Mononuclear cell (primary cell): ENCODE data around the gene DMPK. TPM values are rescaled to one million over a fixed set of nuclear protein-coding genes. Genes with fewer than 3 reads are reported as not detected.

Experiments used
- H3K27me3 ChIP-seq: 2 replicates; pipeline ENCODE4 v1.6.0; 2011; ENCODE audit warnings: low read length, control low read depth; ENCODE audit not compliant: insufficient read depth
- H3K4me1 ChIP-seq: 2 replicates; pipeline ENCODE4 v1.5.1; 2011; ENCODE audit warnings: mild to moderate bottlenecking, low read length, control low read depth; ENCODE audit not compliant: insufficient read depth
- H3K4me3 ChIP-seq: 2 replicates; pipeline ENCODE4 v1.5.1; 2011; ENCODE audit warnings: mild to moderate bottlenecking, low read length, moderate library complexity
- H3K9me3 ChIP-seq: 2 replicates; pipeline ENCODE4 v1.5.1; 2011; ENCODE audit warnings: low read depth, mild to moderate bottlenecking, control low read depth, low read length
- total RNA-seq: library from RNA; depleted of rRNA; stranded (reverse); fragments of >200 nt; gene quantifications from one replicate; pipeline ENCODE4 v1.2.3, GENCODE V29; 2012

Gene DMPK
- total RNA-seq, 1 donor = 5.8 TPM

- Histone ChIP-seq H3K4me3 (no peak overlapping the region), H3K27me3 (no peaks in the 10 kb centered on the region), H3K4me1 (peaks cover 9% of the 10 kb centered on the region), H3K9me3 (no peaks in the 10 kb centered on the region)
Observed at GRCh38 chr19:45820413-45821102, 38.3 kb upstream of the DMPK start.

GRCh38 chr19:45819769-45820168 lies 37.5 kb upstream of the DMPK start:
- peaks cover 3% of the 10 kb centered on the region for H3K27me3 ChIP-seq
- H3K4me3 ChIP-seq = no peak overlapping the region
- H3K4me1 ChIP-seq = peaks cover 9% of the 10 kb centered on the region
- H3K9me3 ChIP-seq = no peaks in the 10 kb centered on the region

GRCh38 chr19:45817725-45818301 lies 35.5 kb upstream of the DMPK start:
- Histone ChIP-seq H3K9me3 (no peaks in the 10 kb centered on the region), H3K4me3 (no peak overlapping the region), H3K27me3 (peaks cover 7% of the 10 kb centered on the region), H3K4me1 (peaks cover 9% of the 10 kb centered on the region)

GRCh38 chr19:45817010-45817724 lies 34.9 kb upstream of the DMPK start:
- H3K4me1 ChIP-seq = peaks cover 9% of the 10 kb centered on the region
- H3K9me3 ChIP-seq = no peaks in the 10 kb centered on the region
- H3K4me3 ChIP-seq = no peak overlapping the region
- H3K27me3 ChIP-seq = peaks cover 7% of the 10 kb centered on the region

DNA sequence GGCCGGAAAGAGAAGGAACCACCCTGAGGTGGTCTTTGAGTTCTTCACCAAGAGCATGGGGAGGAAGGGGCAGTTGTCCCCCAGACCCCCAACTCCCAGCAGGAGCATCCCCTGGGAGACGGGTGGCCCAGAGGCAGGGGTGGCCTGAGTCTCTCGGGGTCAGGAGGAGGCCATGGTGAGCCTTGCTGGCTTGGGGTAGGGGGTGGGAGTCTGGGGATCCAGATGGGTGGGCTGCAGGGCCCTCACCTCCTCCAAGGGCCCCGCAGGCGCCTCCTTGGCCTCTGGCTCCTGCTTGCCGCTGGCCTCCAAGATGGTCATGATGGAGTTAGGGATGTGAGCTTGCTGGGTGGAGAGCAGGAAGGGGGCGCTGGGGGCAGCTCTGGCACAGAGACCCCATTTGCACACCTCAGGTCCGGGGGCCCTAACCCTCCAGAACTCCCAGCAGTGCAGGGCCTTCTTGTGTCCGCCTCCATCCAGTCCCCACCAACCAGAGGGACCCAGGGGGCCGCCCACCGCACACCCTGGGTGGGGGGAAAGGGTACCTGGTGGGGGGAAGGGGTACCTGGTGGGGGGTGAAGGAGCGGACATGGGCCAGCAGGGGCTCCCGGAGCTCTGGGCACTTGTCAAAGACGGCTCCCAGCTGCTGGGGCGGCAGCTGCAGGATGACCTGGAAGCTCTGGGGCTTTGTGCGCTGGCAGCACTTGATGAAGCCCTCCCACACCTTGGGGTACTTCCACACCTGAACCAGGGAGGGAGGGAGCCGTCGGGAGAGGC lies 34.1 kb upstream of the DMPK start:
- H3K27me3 ChIP-seq = peaks cover 7% of the 10 kb centered on the region
- H3K9me3 ChIP-seq = no peaks in the 10 kb centered on the region
- H3K4me3 ChIP-seq = no peak overlapping the region
- peaks cover 9% of the 10 kb centered on the region for H3K4me1 ChIP-seq

- Histone ChIP-seq H3K9me3 (no peaks in the 10 kb centered on the region), H3K27me3 (peaks cover 7% of the 10 kb centered on the region), H3K4me1 (peaks cover 9% of the 10 kb centered on the region), H3K4me3 (no peak overlapping the region)
Observed at GRCh38 chr19:45815481-45816216, 33.4 kb upstream of the DMPK start.

DNA sequence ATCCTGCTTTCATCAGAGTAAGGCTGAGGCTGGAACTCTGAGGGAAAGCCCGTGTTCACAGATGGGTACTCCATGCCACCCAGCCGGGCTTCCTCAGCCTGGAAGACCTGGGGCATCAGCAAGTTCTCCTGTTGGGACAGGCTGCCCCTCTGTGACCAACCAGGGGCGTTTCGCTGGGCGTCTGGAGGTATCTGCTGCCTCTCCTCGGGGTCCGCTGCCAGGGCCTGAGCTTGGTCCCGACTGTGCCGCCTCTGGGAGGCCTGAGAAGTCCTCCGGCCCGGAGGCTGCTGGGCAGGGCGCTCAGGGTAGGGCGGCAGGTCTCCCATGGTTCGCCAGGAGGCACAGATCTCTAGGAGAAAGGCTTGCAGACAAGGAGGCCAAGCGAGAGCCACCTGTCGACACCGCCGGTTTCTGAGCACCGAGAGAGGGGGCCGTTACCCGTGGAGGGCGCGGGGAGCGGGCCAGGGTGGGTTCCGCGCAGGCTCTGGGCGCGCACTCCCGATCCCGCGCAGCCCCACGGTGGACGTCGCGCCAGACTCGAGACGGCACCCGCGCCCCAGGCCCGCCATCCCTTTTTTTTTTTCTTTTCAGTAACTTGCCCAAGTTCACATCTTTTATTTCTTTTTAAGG lies 32.7 kb upstream of the DMPK start, which contains the start of gene RSPH6A:
TSS of gene RSPH6A (minus strand) at position 458 of the 630 bp plus-strand sequence. CDS start at position 326, 132 bp downstream.
- Histone ChIP-seq H3K27me3 (peaks cover 7% of the 10 kb centered on the region), H3K4me1 (peaks cover 9% of the 10 kb centered on the region), H3K9me3 (no peaks in the 10 kb centered on the region), H3K4me3 (no peak within 1 kb of the TSS)

- no peaks in the 10 kb centered on the region for H3K9me3 ChIP-seq
- peaks cover 16% of the 10 kb centered on the region for H3K4me1 ChIP-seq
- H3K4me3 ChIP-seq = no peak overlapping the region
- peaks cover 7% of the 10 kb centered on the region for H3K27me3 ChIP-seq
Observed at GRCh38 chr19:45814166-45814780, 32.0 kb upstream of the DMPK start.

- Histone ChIP-seq H3K4me3 (no peak overlapping the region), H3K27me3 (peaks cover 7% of the 10 kb centered on the region), H3K9me3 (no peaks in the 10 kb centered on the region), H3K4me1 (peaks cover 12% of the 10 kb centered on the region)
Observed at GRCh38 chr19:45812297-45812696, 30.0 kb upstream of the DMPK start.

DNA sequence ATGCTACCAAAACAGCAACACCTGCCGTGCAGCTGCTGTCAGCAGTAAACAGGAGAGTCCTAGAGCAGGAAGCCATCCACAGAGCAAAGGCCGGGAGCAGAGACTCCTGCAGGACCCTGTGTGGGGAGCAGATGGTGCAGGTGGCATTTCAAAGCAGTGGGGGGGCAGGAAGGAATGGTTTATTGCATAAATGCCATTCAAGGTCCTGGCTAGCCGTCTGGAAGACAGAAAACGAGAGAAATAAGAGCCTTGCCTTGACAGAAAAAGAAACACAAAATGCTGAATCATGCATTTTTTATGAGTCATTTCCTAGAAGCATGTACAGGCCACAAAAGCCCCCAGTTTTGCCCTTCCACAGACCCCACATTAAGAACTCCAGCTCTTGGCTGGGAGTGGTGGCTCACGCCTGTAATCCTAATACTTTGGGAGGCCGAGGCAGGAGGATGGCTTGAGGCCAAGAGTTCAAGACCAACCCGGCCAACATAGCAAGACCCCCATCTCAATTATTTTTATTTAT lies 27.4 kb upstream of the DMPK start:
- no peaks in the 10 kb centered on the region for H3K9me3 ChIP-seq
- peaks cover 7% of the 10 kb centered on the region for H3K4me1 ChIP-seq
- no peak overlapping the region for H3K4me3 ChIP-seq
- peaks cover 4% of the 10 kb centered on the region for H3K27me3 ChIP-seq

- Histone ChIP-seq H3K9me3 (no peaks in the 10 kb centered on the region), H3K27me3 (peaks cover 12% of the 10 kb centered on the region), H3K4me1 (peaks cover 7% of the 10 kb centered on the region), H3K4me3 (no peak overlapping the region)
Observed at GRCh38 chr19:45805719-45806118, 23.4 kb upstream of the DMPK start.

- H3K27me3 ChIP-seq = peaks cover 17% of the 10 kb centered on the region
- peaks cover 6% of the 10 kb centered on the region for H3K4me1 ChIP-seq
- H3K9me3 ChIP-seq = no peaks in the 10 kb centered on the region
- H3K4me3 ChIP-seq = no peak overlapping the region
Observed at GRCh38 chr19:45804959-45805230, 22.6 kb upstream of the DMPK start.

DNA sequence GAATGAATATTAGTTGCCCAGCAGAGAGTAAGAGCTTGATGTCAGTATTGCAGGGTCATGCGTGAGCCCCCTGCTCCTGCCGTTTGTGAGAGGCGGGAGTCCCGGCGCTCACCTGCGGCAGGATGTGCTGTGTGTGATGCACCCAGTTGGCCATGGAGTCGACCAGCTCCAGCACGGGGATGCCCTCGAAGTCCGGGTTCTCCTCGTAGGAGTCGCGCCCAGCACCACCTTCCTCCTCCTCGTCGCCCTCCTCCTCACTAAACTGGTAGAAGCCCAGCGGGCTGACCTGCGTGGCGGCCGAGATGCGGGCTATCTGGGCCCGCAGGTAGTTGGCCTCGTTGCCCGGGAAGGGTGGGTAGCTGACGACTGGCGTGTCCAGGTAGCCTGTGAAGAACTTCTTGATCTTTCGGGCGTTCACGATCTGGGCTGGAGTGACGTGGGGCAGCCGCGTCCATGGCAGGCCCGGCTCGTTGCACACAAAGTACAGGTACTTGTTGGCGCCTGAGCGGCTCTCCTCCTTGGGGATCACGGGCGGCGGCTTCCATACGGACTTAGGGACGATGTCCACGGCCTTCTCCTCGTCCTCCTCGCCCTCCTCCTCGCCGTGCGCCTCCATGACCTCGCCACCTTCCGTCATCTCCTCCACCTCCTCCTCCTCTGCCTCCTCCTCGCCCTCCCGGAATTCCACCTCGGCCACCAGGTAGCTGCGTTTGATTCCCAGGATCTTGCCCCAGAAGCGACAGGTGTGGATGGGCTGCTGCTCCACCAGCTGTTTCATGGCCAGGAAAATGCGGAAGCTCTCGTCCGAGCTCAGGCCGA lies 22.1 kb upstream of the DMPK start:
- Histone ChIP-seq H3K4me1 (peaks cover under 1% of the 10 kb centered on the region), H3K27me3 (peaks cover 22% of the 10 kb centered on the region), H3K9me3 (no peaks in the 10 kb centered on the region), H3K4me3 (no peak overlapping the region)
